ENCODE results near the gene CEACAM1. TPM values are rescaled to one million over a fixed set of nuclear protein-coding genes. Genes with fewer than 3 reads are reported as not detected.

Gene CEACAM1
- total and polyA plus RNA-seq, 2 of the 13 experiments (the other 11 are each of a cell fraction or from before 2014, with no cell fraction given), result 13.5 to 332 TPM

- TF ChIP-seq ARID4A (CRISPR knock-in tag; IDR thresholded peaks at IDR 0.05; ENCODE audit: borderline replicate concordance), result peak; percentile 25; the same call in 1 of the 2 replicates
- TF ChIP-seq HNF4A (CRISPR knock-in tag; IDR thresholded peaks at IDR 0.05), result peak; percentile 43; the same call in 1 of the 2 replicates
- TF ChIP-seq, protein P1, sequence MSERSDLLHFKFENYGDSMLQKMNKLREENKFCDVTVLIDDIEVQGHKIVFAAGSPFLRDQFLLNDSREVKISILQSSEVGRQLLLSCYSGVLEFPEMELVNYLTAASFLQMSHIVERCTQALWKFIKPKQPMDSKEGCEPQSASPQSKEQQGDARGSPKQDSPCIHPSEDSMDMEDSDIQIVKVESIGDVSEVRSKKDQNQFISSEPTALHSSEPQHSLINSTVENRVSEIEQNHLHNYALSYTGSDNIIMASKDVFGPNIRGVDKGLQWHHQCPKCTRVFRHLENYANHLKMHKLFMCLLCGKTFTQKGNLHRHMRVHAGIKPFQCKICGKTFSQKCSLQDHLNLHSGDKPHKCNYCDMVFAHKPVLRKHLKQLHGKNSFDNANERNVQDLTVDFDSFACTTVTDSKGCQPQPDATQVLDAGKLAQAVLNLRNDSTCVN (CRISPR knock-in tag; IDR thresholded peaks at IDR 0.05; ENCODE audit: borderline replicate concordance), result 0 out of 2 replicates have a peak, but pooled peaks have one; percentile 20
- TF ChIP-seq ZNF598 (CRISPR knock-in tag; IDR thresholded peaks at IDR 0.05; ENCODE audit: borderline replicate concordance), result 0 out of 2 replicates have a peak, but pooled peaks have one; percentile 26
- TF ChIP-seq ZNF761 (CRISPR knock-in tag; conservative IDR thresholded peaks at IDR 0.05), result 0 out of 2 replicates have a peak, but pooled peaks have one; percentile 57
- peak; percentile 58; the same call in 1 of the 2 replicates for TF ChIP-seq GFI1 (CRISPR knock-in tag; IDR thresholded peaks at IDR 0.05; ENCODE audit: borderline replicate concordance)
- peak; percentile 68 for TF ChIP-seq KDM1A (CRISPR knock-in tag; IDR thresholded peaks at IDR 0.05)
- 0 out of 2 replicates have a peak, but pooled peaks have one; percentile 10 for TF ChIP-seq FOXK1 (CRISPR knock-in tag; IDR thresholded peaks at IDR 0.05; ENCODE audit: borderline replicate concordance, low read depth)
- TF ChIP-seq, protein P2, sequence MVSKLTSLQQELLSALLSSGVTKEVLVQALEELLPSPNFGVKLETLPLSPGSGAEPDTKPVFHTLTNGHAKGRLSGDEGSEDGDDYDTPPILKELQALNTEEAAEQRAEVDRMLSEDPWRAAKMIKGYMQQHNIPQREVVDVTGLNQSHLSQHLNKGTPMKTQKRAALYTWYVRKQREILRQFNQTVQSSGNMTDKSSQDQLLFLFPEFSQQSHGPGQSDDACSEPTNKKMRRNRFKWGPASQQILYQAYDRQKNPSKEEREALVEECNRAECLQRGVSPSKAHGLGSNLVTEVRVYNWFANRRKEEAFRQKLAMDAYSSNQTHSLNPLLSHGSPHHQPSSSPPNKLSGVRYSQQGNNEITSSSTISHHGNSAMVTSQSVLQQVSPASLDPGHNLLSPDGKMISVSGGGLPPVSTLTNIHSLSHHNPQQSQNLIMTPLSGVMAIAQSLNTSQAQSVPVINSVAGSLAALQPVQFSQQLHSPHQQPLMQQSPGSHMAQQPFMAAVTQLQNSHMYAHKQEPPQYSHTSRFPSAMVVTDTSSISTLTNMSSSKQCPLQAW (CRISPR knock-in tag; IDR thresholded peaks at IDR 0.05), result peak; percentile 66; the same call in 1 of the 2 replicates
- peak; percentile 37; the same call in 1 of the 2 replicates for TF ChIP-seq ZNF572 (CRISPR knock-in tag; IDR thresholded peaks at IDR 0.05)
- TF ChIP-seq ZBTB42 (CRISPR knock-in tag; IDR thresholded peaks at IDR 0.05), result no peak
- 0 out of 2 replicates have a peak, but pooled peaks have one; percentile 22 for TF ChIP-seq ZBTB25 (CRISPR knock-in tag; IDR thresholded peaks at IDR 0.05)
- no peak for TF ChIP-seq GABPA (IDR thresholded peaks at IDR 0.05; ENCODE audit: low read depth, low read length)
- 0 out of 2 replicates have a peak, but pooled peaks have one; percentile 34 for TF ChIP-seq GABPA (CRISPR knock-in tag; IDR thresholded peaks at IDR 0.05; ENCODE audit: low read depth)
- TF ChIP-seq, protein P3, sequence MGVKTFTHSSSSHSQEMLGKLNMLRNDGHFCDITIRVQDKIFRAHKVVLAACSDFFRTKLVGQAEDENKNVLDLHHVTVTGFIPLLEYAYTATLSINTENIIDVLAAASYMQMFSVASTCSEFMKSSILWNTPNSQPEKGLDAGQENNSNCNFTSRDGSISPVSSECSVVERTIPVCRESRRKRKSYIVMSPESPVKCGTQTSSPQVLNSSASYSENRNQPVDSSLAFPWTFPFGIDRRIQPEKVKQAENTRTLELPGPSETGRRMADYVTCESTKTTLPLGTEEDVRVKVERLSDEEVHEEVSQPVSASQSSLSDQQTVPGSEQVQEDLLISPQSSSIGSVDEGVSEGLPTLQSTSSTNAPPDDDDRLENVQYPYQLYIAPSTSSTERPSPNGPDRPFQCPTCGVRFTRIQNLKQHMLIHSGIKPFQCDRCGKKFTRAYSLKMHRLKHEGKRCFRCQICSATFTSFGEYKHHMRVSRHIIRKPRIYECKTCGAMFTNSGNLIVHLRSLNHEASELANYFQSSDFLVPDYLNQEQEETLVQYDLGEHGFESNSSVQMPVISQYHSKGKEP (CRISPR knock-in tag; IDR thresholded peaks at IDR 0.05), result 0 out of 2 replicates have a peak, but pooled peaks have one; percentile 61
- peak; percentile 66; the same call in 1 of the 2 replicates for TF ChIP-seq TFAP4 (IDR thresholded peaks at IDR 0.05; ENCODE audit: borderline replicate concordance, low read depth)
Measured at GRCh38 chr19:42528354-42529247, at the start of gene CEACAM1 (continued).

Data from HepG2 (cell line).